Erythroblast (primary cell): ENCODE results near the gene IL1R1.
"Not testable (repeated sequence)": the region's sequence is repeated elsewhere in the genome, so short reads cannot be mapped to it uniquely, and the experiment has no call there.

Experiments
- DNase-seq, 2 experiments: peaks; one replicate each; lab custom pipeline; 2025; lab: John Stamatoyannopoulos, UW
- GATA1 ChIP-seq: IDR thresholded peaks from 2 replicates; pipeline ENCODE4 v1.6.1; 2011; ENCODE audit warnings: low read depth, mild to moderate bottlenecking, control low read depth, low read length, moderate library complexity
- POLR2A ChIP-seq: IDR thresholded peaks from 2 replicates; pipeline ENCODE4 v1.6.1; 2011; ENCODE audit warnings: mild to moderate bottlenecking, low read length

The IL1R1 gene, protein sequence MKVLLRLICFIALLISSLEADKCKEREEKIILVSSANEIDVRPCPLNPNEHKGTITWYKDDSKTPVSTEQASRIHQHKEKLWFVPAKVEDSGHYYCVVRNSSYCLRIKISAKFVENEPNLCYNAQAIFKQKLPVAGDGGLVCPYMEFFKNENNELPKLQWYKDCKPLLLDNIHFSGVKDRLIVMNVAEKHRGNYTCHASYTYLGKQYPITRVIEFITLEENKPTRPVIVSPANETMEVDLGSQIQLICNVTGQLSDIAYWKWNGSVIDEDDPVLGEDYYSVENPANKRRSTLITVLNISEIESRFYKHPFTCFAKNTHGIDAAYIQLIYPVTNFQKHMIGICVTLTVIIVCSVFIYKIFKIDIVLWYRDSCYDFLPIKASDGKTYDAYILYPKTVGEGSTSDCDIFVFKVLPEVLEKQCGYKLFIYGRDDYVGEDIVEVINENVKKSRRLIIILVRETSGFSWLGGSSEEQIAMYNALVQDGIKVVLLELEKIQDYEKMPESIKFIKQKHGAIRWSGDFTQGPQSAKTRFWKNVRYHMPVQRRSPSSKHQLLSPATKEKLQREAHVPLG

GRCh38 chr2:102141970-102142828 is at the start of gene IL1R1:
Gene IL1R1, plus strand, starts transcription at chr2:102142746. Its CDS starts 14,979 bp downstream, at chr2:102157725.
- DNase-seq = peak; percentile 29 to 36
- TF ChIP-seq POLR2A = no peak
- no peak for TF ChIP-seq GATA1

GRCh38 chr2:102093662-102094061 is 48.9 kb upstream of the IL1R1 start:
- no peak for DNase-seq
- TF ChIP-seq POLR2A (no peak), GATA1 (no peak)

- TF ChIP-seq GATA1 = no peak
- no peak for TF ChIP-seq POLR2A
- peak; percentile 40 to 70 for DNase-seq
These were observed 47.6 kb upstream of the IL1R1 start for GRCh38 chr2:102094917-102095316.

DNA sequence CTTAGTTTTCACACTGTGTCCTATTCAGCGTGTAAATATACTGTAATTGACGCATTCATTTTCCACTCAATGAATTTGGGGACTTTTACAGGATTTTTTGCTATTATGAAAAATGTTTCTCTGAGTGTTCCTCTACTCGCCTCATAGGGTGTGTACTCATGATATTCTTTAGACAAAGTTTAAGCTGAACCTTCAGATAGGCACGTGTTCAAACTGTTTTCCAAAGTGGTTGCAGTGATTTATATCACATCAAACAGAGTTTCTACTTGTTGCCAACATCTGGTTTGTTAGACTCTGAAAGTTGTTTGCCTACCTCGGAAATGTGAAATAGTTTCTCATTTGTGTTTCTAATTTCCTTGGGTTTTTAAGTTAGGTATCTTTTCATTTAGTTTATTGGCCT is 46.4 kb upstream of the IL1R1 start:
- no peak for TF ChIP-seq GATA1
- TF ChIP-seq POLR2A = no peak
- no peak for DNase-seq

DNA sequence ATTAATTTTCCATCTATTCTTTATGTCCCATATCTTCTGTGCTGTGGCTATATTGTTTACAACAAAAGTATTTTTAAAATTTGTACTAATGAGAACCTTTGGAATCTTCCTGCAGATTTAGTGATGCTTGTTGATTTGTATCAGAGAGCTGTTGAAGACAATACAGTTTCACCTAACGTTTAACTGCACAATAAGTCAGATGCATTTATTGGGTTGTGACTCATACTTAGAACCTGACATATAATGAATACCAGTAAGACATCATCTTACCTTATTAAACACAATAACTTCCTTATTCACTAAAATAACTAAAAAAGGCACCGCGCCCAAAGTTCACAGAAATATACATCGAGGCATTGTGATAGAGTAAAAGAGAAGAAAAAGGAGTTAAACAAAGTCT is 43.8 kb upstream of the IL1R1 start:
- TF ChIP-seq POLR2A (no peak), GATA1 (no peak)
- no peak for DNase-seq

DNA sequence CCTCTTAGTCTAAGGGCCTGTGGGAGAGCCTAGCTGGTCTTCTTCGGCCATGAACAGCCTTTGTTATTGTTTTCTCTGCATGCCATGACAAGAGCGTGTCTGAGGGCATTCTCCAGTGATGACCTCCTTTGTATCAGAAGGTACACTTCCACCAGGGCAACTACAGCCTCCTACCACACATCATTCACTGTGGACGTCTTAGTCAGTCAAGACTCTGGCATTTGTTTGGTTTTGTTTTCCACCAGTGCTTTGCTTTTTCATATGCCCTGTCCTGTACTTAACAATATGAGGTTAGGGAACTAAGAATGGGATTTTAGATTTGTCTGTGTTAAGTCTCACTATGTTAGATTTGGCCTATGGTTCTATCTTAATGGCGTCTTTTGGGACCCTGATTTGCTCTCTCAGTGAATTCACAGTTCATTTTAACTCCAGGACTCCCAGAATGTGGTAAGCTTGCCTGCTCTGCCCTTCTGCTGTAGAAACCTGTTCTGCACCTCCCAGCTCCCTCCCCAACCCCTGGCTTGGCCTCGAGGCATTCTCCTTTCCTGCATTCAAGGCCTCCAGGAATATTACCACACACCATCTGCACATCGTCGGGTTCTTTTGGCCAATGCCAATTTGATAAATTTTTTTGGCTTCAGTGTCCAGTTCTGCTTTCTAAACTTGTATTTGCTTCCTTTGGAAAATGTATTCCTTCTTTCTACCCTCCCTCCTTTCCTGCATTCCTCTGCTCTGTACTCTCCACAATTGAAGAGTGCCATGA is 42.8 kb upstream of the IL1R1 start:
- TF ChIP-seq GATA1 = no peak
- TF ChIP-seq POLR2A = no peak
- DNase-seq = no peak

GRCh38 chr2:102100371-102101096 is 42.0 kb upstream of the IL1R1 start:
- TF ChIP-seq GATA1 = no peak
- DNase-seq = no peak

- DNase-seq = no peak
- no peak for TF ChIP-seq GATA1
- no peak for TF ChIP-seq POLR2A
These were observed 41.3 kb upstream of the IL1R1 start for GRCh38 chr2:102101097-102101848.

DNA sequence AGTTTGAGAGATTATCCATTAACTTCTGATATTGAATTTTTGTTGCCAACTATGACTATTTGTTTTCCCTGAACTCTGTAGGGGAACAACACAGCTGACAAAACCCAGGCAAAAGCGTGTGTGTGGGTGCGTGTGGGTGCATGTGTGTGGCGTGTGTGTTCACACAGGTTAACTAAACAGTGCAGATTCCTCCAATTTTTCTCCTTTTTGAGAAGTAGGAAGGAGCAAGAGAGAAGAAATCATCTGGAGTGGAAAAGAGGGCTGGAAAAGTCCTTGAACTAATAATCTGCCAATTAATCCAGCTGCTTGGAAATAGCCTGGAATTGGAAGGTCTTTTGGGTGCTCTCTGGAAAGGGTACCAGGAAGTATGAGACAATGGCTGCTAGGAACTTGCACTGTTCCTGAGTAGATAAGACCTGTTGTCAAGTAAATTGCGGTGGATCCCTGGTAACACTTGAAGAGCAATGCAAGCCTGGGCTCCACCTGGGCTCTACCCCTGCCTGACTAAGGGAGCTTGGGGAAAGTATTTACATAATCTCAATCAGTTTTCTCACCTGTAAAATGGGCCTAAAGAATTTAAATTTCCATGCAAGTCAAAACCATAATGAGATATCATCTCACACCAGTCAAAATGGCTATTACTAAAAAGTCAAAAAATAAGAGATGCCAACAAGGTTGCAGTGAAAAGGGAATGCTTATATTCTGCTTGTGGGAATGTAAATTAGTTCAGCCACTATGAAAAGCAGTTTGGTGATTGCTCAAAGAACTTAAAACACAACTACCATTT is 40.5 kb upstream of the IL1R1 start:
- DNase-seq = no peak
- TF ChIP-seq GATA1 (no peak), POLR2A (no peak)

GRCh38 chr2:102102636-102102948 is 40.0 kb upstream of the IL1R1 start:
- DNase-seq = not testable (repeated sequence)

DNA sequence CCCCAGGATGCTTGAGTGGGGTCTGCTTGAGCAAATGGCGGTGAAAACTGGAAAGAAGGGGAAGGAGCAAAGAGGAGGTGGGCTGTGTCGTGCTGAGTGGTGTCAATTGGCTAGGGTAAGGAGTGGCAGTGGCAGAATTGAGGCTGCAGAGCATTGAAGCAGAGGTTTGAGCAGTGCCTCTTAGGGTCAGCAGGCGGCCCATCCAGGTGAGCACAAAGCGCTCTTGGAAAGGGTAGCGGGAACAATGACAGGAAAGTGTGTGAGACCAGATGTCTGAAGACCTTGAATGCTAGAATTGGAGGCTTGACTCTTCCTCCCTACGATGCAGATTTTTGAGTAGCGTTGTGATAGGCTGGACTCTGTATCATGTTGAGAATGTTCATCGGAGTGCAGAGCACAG is 39.3 kb upstream of the IL1R1 start:
- DNase-seq = no peak
- no peak for TF ChIP-seq POLR2A
- TF ChIP-seq GATA1 = no peak
